ENCODE measurements around the gene JMJD8. TPM values are rescaled to one million over a fixed set of nuclear protein-coding genes. Genes with fewer than 3 reads are reported as not detected.

Gene JMJD8
- polyA plus RNA-seq, 1 donor (not counting 4 experiments of a cell fraction or from before 2014, with no cell fraction given), result 20.1 TPM

DNA sequence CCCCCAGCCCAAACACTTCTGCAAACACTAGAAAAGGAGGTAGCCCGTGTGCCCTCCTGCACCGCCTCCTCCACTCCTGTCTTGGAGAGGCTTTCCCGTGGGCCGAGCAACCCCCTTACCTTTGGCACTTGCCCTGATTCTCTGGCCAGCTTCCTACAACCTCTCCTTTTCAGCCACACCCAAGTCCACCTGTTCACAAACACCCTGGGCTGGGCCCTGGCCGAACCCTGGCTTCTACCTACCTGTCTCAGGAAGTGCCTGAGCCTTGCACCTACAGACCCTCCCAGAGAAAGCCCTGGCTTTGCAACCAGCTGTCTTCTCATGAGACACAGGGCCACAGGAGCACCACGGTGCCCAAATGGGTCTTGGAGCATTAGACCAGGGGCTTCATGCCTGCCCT, 34.8 kb upstream of the JMJD8 start:
- H3K4me2 ChIP-seq (ENCODE audit: control insufficient read depth, extremely low read depth, insufficient read depth, low read depth, low read length), result no peak overlapping the region

DNA sequence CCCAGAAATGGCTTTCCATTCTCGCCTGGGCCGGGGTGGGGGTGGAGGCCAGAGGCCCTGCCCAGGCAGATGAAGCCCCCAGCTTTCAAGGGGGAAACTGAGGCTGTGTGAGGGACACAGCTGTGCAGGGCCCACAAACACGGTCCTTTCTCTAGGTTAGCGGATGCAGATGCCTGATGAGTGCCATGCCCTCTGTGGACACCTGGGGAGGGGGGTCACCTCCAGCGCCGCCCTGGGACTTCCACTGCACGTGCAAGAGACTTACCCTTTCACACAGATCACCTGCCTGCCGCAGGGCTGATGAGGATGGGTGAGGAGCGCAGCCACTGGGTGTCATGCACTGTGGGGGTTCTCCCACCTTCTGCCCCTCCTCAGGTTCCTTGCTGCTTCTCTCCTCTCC, 34.3 kb upstream of the JMJD8 start:
- FAIRE-seq (no peak), DNase-seq (ENCODE audit: low read depth, low spot score) (no peak)
- peaks cover 2% of the 10 kb centered on the region for H3K9me1 ChIP-seq (ENCODE audit: control insufficient read depth, extremely low read depth, insufficient read depth, low read length)
- H3K4me2 ChIP-seq (ENCODE audit: control insufficient read depth, extremely low read depth, insufficient read depth, low read depth, low read length), result no peak overlapping the region
- peaks cover 8% of the 10 kb centered on the region for H3K79me2 ChIP-seq (ENCODE audit: control insufficient read depth, insufficient read depth, low read length)
- H3K36me3 ChIP-seq (ENCODE audit: control insufficient read depth in 2 of 2, extremely low read depth in 1 of 2, insufficient read depth in 2 of 2, low read length in 2 of 2), result peaks cover 0 to 1% of the 10 kb centered on the region in 2 experiments
- H3K9ac ChIP-seq (ENCODE audit: control insufficient read depth, extremely low read depth, insufficient read depth, low read length), result no peak overlapping the region
- peaks cover 7% of the 10 kb centered on the region for H4K20me1 ChIP-seq (ENCODE audit: control insufficient read depth, extremely low read depth, insufficient read depth, low read length)
- no peak overlapping the region for H2AFZ ChIP-seq (ENCODE audit: control insufficient read depth, low read length)
- H3K4me3 ChIP-seq (ENCODE audit: control insufficient read depth in 2 of 3, extremely low read depth in 1 of 3, insufficient read depth in 2 of 3, low read depth in 1 of 3, low read length in 3 of 3), result no peak overlapping the region
- dilution Hi-C loops (cut with MboI; ENCODE audit: extremely low pct_ligation_motif_present, low sequenced_read_pairs), result no loop called here
- peaks cover 27% of the 10 kb centered on the region for H3K4me1 ChIP-seq (ENCODE audit: control insufficient read depth, extremely low read depth, insufficient read depth, low read length)
- H3K27me3 ChIP-seq (ENCODE audit: control insufficient read depth, extremely low read depth, insufficient read depth, low read length), result no peaks in the 10 kb centered on the region
- no peak overlapping the region for H3K27ac ChIP-seq (ENCODE audit: control insufficient read depth, insufficient read depth, low read length)
- no peak for TF ChIP-seq EZH2 (IDR thresholded peaks at IDR 0.05; ENCODE audit: low read length)
- TF ChIP-seq, protein P1, sequence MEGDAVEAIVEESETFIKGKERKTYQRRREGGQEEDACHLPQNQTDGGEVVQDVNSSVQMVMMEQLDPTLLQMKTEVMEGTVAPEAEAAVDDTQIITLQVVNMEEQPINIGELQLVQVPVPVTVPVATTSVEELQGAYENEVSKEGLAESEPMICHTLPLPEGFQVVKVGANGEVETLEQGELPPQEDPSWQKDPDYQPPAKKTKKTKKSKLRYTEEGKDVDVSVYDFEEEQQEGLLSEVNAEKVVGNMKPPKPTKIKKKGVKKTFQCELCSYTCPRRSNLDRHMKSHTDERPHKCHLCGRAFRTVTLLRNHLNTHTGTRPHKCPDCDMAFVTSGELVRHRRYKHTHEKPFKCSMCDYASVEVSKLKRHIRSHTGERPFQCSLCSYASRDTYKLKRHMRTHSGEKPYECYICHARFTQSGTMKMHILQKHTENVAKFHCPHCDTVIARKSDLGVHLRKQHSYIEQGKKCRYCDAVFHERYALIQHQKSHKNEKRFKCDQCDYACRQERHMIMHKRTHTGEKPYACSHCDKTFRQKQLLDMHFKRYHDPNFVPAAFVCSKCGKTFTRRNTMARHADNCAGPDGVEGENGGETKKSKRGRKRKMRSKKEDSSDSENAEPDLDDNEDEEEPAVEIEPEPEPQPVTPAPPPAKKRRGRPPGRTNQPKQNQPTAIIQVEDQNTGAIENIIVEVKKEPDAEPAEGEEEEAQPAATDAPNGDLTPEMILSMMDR (optimal IDR thresholded peaks at IDR 0.05 in 1 of 3, IDR thresholded peaks at IDR 0.05 in 1 of 3, conservative IDR thresholded peaks at IDR 0.05 in 1 of 3; ENCODE audit: extremely low read depth in 1 of 3, insufficient read depth in 2 of 3, low read length in 3 of 3), result no peak
- no peaks in the 10 kb centered on the region for H3K9me3 ChIP-seq (ENCODE audit: control insufficient read depth, low read depth, low read length)

More for the DNA sequence above, 34.8 kb upstream of the JMJD8 start:
- H4K20me1 ChIP-seq (ENCODE audit: control insufficient read depth, extremely low read depth, insufficient read depth, low read length), result peaks cover 7% of the 10 kb centered on the region
- H2AFZ ChIP-seq (ENCODE audit: control insufficient read depth, low read length), result no peak overlapping the region
- dilution Hi-C loops (cut with MboI; ENCODE audit: extremely low pct_ligation_motif_present, low sequenced_read_pairs), result no loop called here
- peaks cover 2% of the 10 kb centered on the region for H3K9me1 ChIP-seq (ENCODE audit: control insufficient read depth, extremely low read depth, insufficient read depth, low read length)
- TF ChIP-seq, protein P1 (optimal IDR thresholded peaks at IDR 0.05 in 1 of 3, IDR thresholded peaks at IDR 0.05 in 1 of 3, conservative IDR thresholded peaks at IDR 0.05 in 1 of 3; ENCODE audit: extremely low read depth in 1 of 3, insufficient read depth in 2 of 3, low read length in 3 of 3), result no peak
- TF ChIP-seq EZH2 (IDR thresholded peaks at IDR 0.05; ENCODE audit: low read length), result no peak
- H3K79me2 ChIP-seq (ENCODE audit: control insufficient read depth, insufficient read depth, low read length), result peaks cover 8% of the 10 kb centered on the region
- H3K27me3 ChIP-seq (ENCODE audit: control insufficient read depth, extremely low read depth, insufficient read depth, low read length), result no peaks in the 10 kb centered on the region
- H3K9me3 ChIP-seq (ENCODE audit: control insufficient read depth, low read depth, low read length), result no peaks in the 10 kb centered on the region
- no peak for DNase-seq (ENCODE audit: low read depth, low spot score)
- H3K27ac ChIP-seq (ENCODE audit: control insufficient read depth, insufficient read depth, low read length), result no peak overlapping the region
- no peak overlapping the region for H3K9ac ChIP-seq (ENCODE audit: control insufficient read depth, extremely low read depth, insufficient read depth, low read length)
- H3K4me1 ChIP-seq (ENCODE audit: control insufficient read depth, extremely low read depth, insufficient read depth, low read length), result peaks cover 26% of the 10 kb centered on the region
- H3K4me3 ChIP-seq (ENCODE audit: control insufficient read depth in 2 of 3, extremely low read depth in 1 of 3, insufficient read depth in 2 of 3, low read depth in 1 of 3, low read length in 3 of 3), result no peak overlapping the region
- no peak for FAIRE-seq
- H3K36me3 ChIP-seq (ENCODE audit: control insufficient read depth in 2 of 2, extremely low read depth in 1 of 2, insufficient read depth in 2 of 2, low read length in 2 of 2), result peaks cover 0 to 1% of the 10 kb centered on the region in 2 experiments

Data from keratinocyte (primary cell).